A673 (cell line): ENCODE results near the gene HAT1. TPM values are rescaled to one million over a fixed set of nuclear protein-coding genes. Genes with fewer than 3 reads are reported as not detected.

Experiments used
- BruUV-seq: library from RNA; stranded (reverse); fragments of 400-500 nt; replicated peaks from 2 replicates; lab custom pipeline; 2021; lab: Mats Ljungman, UMichigan
- CTCF ChIA-PET: fragments of 300-600 bp; sonication (Branson Sonifier 250); formaldehyde crosslinking; loops from one replicate; lab custom pipeline; 2022; ENCODE audit warnings: antibody characterized with exemption; lab: Charles Lee
- POLR2A ChIA-PET: fragments of 300-600 bp; sonication (Branson Sonifier 250); formaldehyde crosslinking; loops from one replicate; lab custom pipeline; 2022; ENCODE audit warnings: antibody characterized with exemption; ENCODE audit not compliant: low non-redundant PET; lab: Charles Lee
- DNase-seq: peaks from one replicate; pipeline ENCODE4 v3.0.0-alpha.2; 2015; ENCODE audit warnings: low spot score
- H3K27ac ChIP-seq: fragments of 200-600 bp; sonication (generic); 2 replicates; pipeline ENCODE4 v1.5.1; 2016; ENCODE audit warnings: mixed run types, low read depth, mild to moderate bottlenecking, mixed read lengths, antibody characterized with exemption, low read length; ENCODE audit not compliant: poor library complexity, severe bottlenecking
- H3K27me3 ChIP-seq: fragments of 200-600 bp; sonication (generic); replicated peaks from 2 replicates; pipeline ENCODE4 v1.6.1; 2017; ENCODE audit warnings: mixed run types, low read depth, mild to moderate bottlenecking, mixed read lengths, antibody characterized with exemption, low read length; ENCODE audit not compliant: insufficient read depth, poor library complexity
- H3K36me3 ChIP-seq: fragments of 200-600 bp; sonication (generic); 2 replicates; pipeline ENCODE4 v1.6.1; 2016; ENCODE audit warnings: mixed run types, mild to moderate bottlenecking, mixed read lengths, antibody characterized with exemption, low read length; ENCODE audit not compliant: insufficient read depth, poor library complexity, severe bottlenecking
- H3K4me1 ChIP-seq: fragments of 200-600 bp; sonication (generic); 2 replicates; pipeline ENCODE4 v1.6.1; 2017; ENCODE audit warnings: mixed run types, mild to moderate bottlenecking, mixed read lengths, antibody characterized with exemption, low read length; ENCODE audit not compliant: insufficient read depth, poor library complexity, severe bottlenecking
- H3K4me3 ChIP-seq: fragments of 200-600 bp; sonication (generic); 2 replicates; pipeline ENCODE4 v1.5.1; 2016; ENCODE audit warnings: low read depth, mixed run types, mild to moderate bottlenecking, mixed read lengths, low read length; ENCODE audit not compliant: poor library complexity, severe bottlenecking
- H3K9me3 ChIP-seq: fragments of 200-600 bp; sonication (generic); 2 replicates; pipeline ENCODE4 v1.6.1; 2016; ENCODE audit warnings: mixed run types, low read depth, mild to moderate bottlenecking, mixed read lengths, antibody characterized with exemption, low read length; ENCODE audit not compliant: poor library complexity, severe bottlenecking
- EZH2 ChIP-seq: fragments of 200-600 bp; sonication (generic); IDR thresholded peaks from 2 replicates; pipeline ENCODE4 v1.6.1; 2017; ENCODE audit warnings: borderline replicate concordance, low read depth, mild to moderate bottlenecking, mixed read lengths, antibody characterized with exemption, low read length; ENCODE audit not compliant: poor library complexity, severe bottlenecking
- intact Hi-C: fragments of 100-400 bp; cut with micrococcal nuclease; formaldehyde crosslinking; loops from one replicate; pipeline ENCODE4 v1.10.0; 2022; ENCODE audit not compliant: unreplicated experiment
- total RNA-seq: library from RNA; stranded (reverse); gene quantifications from 2 replicates; pipeline ENCODE4 v1.2.3, GENCODE V29; 2021
- TF ChIP-seq, protein P1 (sequence below): fragments of 300-800, 200-600 bp; sonication (generic); conservative IDR thresholded peaks from 2 replicates; pipeline ENCODE4 v1.5.1; 2017; ENCODE audit warnings: low read depth, mild to moderate bottlenecking, antibody characterized with exemption, low read length, moderate library complexity, mixed read lengths

HAT1 gene
- total RNA-seq, 1 experiment from 2014 or later: 115 TPM

DNA sequence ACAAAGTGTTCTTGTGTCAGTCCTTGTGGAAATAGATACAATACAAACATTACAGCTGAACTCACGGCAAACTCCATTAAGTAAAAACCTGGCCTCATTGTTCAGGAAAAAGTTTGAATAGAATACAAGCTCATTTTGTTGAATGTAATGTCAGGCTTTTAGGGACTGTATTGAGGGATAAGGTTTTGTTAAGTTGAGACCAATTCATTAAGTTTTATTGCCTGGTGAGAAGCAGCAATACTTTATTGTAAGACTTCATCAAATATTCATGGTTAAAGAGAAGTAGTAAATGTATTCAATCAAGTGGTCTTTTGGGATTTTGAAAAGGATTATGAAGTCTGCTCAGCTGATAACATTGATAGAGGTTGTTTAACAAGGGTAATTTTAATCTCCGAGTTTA, 42.0 kb downstream of the HAT1 start:
- TF ChIP-seq EZH2: no peak
- TF ChIP-seq, protein P1, sequence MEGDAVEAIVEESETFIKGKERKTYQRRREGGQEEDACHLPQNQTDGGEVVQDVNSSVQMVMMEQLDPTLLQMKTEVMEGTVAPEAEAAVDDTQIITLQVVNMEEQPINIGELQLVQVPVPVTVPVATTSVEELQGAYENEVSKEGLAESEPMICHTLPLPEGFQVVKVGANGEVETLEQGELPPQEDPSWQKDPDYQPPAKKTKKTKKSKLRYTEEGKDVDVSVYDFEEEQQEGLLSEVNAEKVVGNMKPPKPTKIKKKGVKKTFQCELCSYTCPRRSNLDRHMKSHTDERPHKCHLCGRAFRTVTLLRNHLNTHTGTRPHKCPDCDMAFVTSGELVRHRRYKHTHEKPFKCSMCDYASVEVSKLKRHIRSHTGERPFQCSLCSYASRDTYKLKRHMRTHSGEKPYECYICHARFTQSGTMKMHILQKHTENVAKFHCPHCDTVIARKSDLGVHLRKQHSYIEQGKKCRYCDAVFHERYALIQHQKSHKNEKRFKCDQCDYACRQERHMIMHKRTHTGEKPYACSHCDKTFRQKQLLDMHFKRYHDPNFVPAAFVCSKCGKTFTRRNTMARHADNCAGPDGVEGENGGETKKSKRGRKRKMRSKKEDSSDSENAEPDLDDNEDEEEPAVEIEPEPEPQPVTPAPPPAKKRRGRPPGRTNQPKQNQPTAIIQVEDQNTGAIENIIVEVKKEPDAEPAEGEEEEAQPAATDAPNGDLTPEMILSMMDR: no peak
- no peaks in the 10 kb centered on the region for H3K9me3 ChIP-seq
- peak; percentile 31 for DNase-seq
- H3K36me3 ChIP-seq: peaks cover 20% of the 10 kb centered on the region
- no TSS peak for BruUV-seq
- intact Hi-C loops: no loop called here
- no peak overlapping the region for H3K4me3 ChIP-seq
- no peak overlapping the region for H3K27ac ChIP-seq
- ChIA-PET CTCF (no interaction called here), POLR2A (interaction anchor here (0.6 kb wide), 1 partner anchor 191 kb away, joined by 3 read pairs; no protein-coding TSS in a partner anchor)
- peaks cover 6% of the 10 kb centered on the region for H3K4me1 ChIP-seq
- no peaks in the 10 kb centered on the region for H3K27me3 ChIP-seq

DNA sequence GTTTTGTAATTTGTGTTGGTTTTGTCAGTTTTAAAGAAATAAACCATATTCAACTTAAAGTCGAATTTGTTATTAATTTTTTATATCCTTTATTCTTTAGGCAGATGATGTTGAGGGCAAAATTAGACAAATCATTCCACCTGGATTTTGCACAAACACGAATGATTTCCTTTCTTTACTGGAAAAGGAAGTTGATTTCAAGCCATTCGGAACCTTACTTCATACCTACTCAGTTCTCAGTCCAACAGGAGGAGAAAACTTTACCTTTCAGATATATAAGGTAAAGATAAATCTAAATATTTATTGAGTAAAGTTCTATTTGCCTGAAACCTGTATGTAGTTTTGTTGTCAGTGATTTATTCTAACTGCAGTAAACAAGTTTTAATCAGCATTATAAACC, 43.0 kb downstream of the HAT1 start:
- Histone ChIP-seq H3K27me3 (no peaks in the 10 kb centered on the region), H3K27ac (no peak overlapping the region), H3K36me3 (peaks cover 20% of the 10 kb centered on the region), H3K4me1 (peaks cover 6% of the 10 kb centered on the region), H3K9me3 (no peaks in the 10 kb centered on the region), H3K4me3 (no peak overlapping the region)
- POLR2A ChIA-PET: interaction anchor here (0.7 kb wide), 1 partner anchor 141 kb away, joined by 3 read pairs; no protein-coding TSS in a partner anchor
- intact Hi-C loops: no loop called here
- DNase-seq: no peak
- TF ChIP-seq EZH2: no peak
- TF ChIP-seq, protein P1: no peak
- CTCF ChIA-PET: no interaction called here
- BruUV-seq: no TSS peak

DNA sequence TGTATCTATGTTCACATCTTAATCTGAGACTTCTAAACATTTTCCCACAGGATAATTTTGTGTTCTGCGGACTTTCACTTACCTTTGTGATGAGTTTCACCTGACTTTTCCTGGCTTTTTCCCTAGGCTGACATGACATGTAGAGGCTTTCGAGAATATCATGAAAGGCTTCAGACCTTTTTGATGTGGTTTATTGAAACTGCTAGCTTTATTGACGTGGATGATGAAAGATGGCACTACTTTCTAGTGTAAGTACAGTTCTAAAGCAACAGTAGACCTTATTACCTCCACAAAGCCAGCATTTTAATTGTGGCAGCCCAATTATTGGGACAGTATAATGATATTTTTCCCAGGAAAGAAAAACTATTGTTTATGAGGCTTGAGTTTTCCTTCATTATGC, 43.4 kb downstream of the HAT1 start:
- DNase-seq: no peak
- Histone ChIP-seq H3K9me3 (no peaks in the 10 kb centered on the region), H3K27ac (no peak overlapping the region), H3K4me3 (no peak overlapping the region), H3K4me1 (peaks cover 6% of the 10 kb centered on the region), H3K27me3 (no peaks in the 10 kb centered on the region), H3K36me3 (peaks cover 20% of the 10 kb centered on the region)
- CTCF ChIA-PET: no interaction called here
- intact Hi-C loops: no loop called here
- TF ChIP-seq EZH2: no peak
- TF ChIP-seq, protein P1: no peak
- BruUV-seq: no TSS peak
- POLR2A ChIA-PET: no interaction called here
